Measurements from ENCODE around the gene LRRC74A. TPM values are rescaled to one million over a fixed set of nuclear protein-coding genes. Genes with fewer than 3 reads are reported as not detected.

LRRC74A gene
- polyA plus RNA-seq, 1 experiment = not detected

- peak; percentile 57 for TF ChIP-seq CTCF (IDR thresholded peaks at IDR 0.05; ENCODE audit: low read depth, low read length)
- Histone ChIP-seq H3K27me3 (ENCODE audit: control insufficient read depth, insufficient read depth, low read length) (no peaks in the 10 kb centered on the region), H3K9me3 (ENCODE audit: control insufficient read depth, insufficient read depth, low read length) (no peaks in the 10 kb centered on the region; the same call in 1 of the 2 replicates), H3K4me3 (ENCODE audit: low read depth, low read length) (peak overlapping the region; percentile 73), H3K27ac (ENCODE audit: low read depth, low read length) (no peak overlapping the region)
- no peak for DNase-seq (ENCODE audit: low read depth, low spot score)
- ChIA-PET POLR2A (interaction anchor here (0.6 to 1.2 kb wide), 3 partner anchors 34 to 267 kb away, joined by 4 to 10 read pairs (median 4); no protein-coding TSS in a partner anchor), CTCF (interaction anchor here (0.6 to 4.5 kb wide), 9 partner anchors 9 to 649 kb away, joined by 3 to 51 read pairs (median 5); no protein-coding TSS in a partner anchor)
Observed at GRCh38 chr14:76810953-76811400, 15.2 kb upstream of the LRRC74A start.

GRCh38 chr14:76811561-76811960, 14.6 kb upstream of the LRRC74A start:
- no peak for DNase-seq (ENCODE audit: low read depth, low spot score)
- Histone ChIP-seq H3K27ac (ENCODE audit: low read depth, low read length) (no peak overlapping the region), H3K4me3 (ENCODE audit: low read depth, low read length) (peak overlapping the region; percentile 73), H3K27me3 (ENCODE audit: control insufficient read depth, insufficient read depth, low read length) (peaks cover 3% of the 10 kb centered on the region), H3K9me3 (ENCODE audit: control insufficient read depth, insufficient read depth, low read length) (no peaks in the 10 kb centered on the region; the same call in 1 of the 2 replicates)
- no peak for TF ChIP-seq CTCF (IDR thresholded peaks at IDR 0.05; ENCODE audit: low read depth, low read length)
- POLR2A ChIA-PET = interaction anchor here (1.2 kb wide), 1 partner anchor 268 kb away, joined by 4 read pairs; no protein-coding TSS in a partner anchor
- CTCF ChIA-PET = interaction anchor here (0.6 to 4.5 kb wide), 8 partner anchors 10 to 648 kb away, joined by 3 to 51 read pairs (median 8); no protein-coding TSS in a partner anchor

GRCh38 chr14:76812093-76812421, 14.2 kb upstream of the LRRC74A start:
- TF ChIP-seq CTCF (IDR thresholded peaks at IDR 0.05; ENCODE audit: low read depth, low read length) = no peak
- H3K27ac ChIP-seq (ENCODE audit: low read depth, low read length) = no peak overlapping the region
- no peaks in the 10 kb centered on the region; the same call in 1 of the 2 replicates for H3K9me3 ChIP-seq (ENCODE audit: control insufficient read depth, insufficient read depth, low read length)
- CTCF ChIA-PET = interaction anchor here (1.8 to 4.5 kb wide), 4 partner anchors 28 to 104 kb away, joined by 5 to 51 read pairs (median 20); no protein-coding TSS in a partner anchor
- H3K27me3 ChIP-seq (ENCODE audit: control insufficient read depth, insufficient read depth, low read length) = peaks cover 6% of the 10 kb centered on the region
- POLR2A ChIA-PET = interaction anchor here (1.0 to 1.2 kb wide), 2 partner anchors 50 to 268 kb away, joined by 3 to 4 read pairs; partner anchors contain the start of gene VASH1
- H3K4me3 ChIP-seq (ENCODE audit: low read depth, low read length) = peak overlapping the region; percentile 73
- no peak for DNase-seq (ENCODE audit: low read depth, low spot score)

- TF ChIP-seq CTCF (IDR thresholded peaks at IDR 0.05; ENCODE audit: low read depth, low read length) = no peak
- H3K27ac ChIP-seq (ENCODE audit: low read depth, low read length) = no peak within 1 kb of the TSS
- peak within 1 kb of the TSS; percentile 73 for H3K4me3 ChIP-seq (ENCODE audit: low read depth, low read length)
- peak; percentile 72 for DNase-seq (ENCODE audit: low read depth, low spot score)
- ChIA-PET POLR2A (interaction anchor here (1.0 kb wide), 2 partner anchors 28 to 51 kb away, joined by 3 to 5 read pairs; partner anchors contain the start of gene VASH1), CTCF (interaction anchor here (3.8 to 4.5 kb wide), 2 partner anchors 29 to 102 kb away, joined by 29 to 51 read pairs; no protein-coding TSS in a partner anchor)
- H3K9me3 ChIP-seq (ENCODE audit: control insufficient read depth, insufficient read depth, low read length) = no peaks in the 10 kb centered on the region; the same call in 1 of the 2 replicates
- peaks cover 11% of the 10 kb centered on the region for H3K27me3 ChIP-seq (ENCODE audit: control insufficient read depth, insufficient read depth, low read length)
Observed at GRCh38 chr14:76812422-76813383, 13.5 kb upstream of the LRRC74A start, which contains the start of gene ANGEL1. TSS of gene ANGEL1 (minus strand) at chr14:76812882. CDS start at chr14:76812827, 55 bp downstream.

All from AG04450 (cell line).